Femur (tissue), 1 donor: ENCODE data around the gene ALPK3.

Experiments
- DNase-seq: peaks from one replicate; pipeline ENCODE4 v3.0.0-alpha.2; 2017

The ALPK3 gene

DNA sequence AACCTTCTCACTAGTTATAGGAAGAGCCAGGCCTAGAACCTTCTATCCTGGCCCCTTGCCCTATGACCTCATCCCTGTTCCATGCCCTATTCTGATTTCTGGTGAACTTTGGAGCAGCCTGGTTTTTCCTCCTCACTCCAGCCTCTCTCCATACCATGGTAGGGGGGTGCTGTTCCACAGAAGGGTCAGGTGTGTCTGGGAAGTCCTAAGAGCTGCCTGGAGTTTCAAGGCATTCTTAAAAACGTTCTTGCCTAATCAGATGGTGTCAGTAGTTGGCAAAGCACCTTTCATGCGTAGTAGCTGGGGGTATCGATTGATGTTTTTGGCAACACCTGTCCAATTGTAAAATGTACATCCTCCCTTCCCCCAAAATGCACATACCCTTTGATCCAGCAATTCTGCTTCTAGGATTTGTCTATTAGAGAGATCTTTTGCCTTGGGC, 16.8 kb upstream of the ALPK3 start:
- DNase-seq = no peak

DNA sequence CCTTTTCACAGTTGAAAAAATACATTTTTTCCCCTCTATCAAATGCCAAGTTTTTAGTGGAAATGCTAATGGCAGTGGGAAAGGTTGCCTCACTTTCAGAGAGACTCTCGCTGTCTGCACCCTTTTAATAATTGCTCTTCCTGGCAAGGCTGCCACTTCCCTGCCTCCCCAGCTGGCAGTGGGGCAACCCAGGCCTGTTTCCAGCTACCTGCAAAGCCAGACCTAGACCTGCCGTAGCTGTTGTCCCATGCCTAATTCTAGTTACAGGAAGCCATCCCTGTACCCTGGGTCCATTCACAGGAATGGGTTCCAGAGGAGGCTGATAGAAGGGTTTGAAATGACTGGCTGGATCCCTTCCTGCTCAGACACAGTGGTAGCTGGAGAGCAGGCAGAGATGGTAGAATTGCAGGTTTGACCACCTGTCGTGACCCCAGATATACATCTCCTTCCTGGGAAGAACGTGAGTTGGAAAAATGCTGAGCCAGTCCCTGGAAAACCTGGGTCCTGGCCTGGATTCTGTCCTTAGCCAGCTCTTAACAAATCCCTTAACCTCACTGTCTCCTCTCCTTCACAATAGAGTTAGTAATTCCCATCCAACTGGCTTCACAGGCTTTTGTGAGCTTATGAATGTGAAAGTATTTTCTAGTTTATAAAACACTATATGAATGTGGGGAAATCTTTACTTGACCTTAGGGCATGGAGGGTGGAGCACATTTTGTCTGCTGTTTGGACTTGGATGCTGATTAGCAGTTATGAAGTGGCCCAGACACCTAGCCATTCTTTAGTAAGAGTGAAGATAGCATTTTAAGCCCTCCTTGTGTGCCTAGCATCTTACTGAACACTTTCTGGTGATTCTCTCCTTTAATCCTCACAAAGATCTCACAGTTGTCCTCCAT, 12.9 kb upstream of the ALPK3 start:
- no peak for DNase-seq

DNA sequence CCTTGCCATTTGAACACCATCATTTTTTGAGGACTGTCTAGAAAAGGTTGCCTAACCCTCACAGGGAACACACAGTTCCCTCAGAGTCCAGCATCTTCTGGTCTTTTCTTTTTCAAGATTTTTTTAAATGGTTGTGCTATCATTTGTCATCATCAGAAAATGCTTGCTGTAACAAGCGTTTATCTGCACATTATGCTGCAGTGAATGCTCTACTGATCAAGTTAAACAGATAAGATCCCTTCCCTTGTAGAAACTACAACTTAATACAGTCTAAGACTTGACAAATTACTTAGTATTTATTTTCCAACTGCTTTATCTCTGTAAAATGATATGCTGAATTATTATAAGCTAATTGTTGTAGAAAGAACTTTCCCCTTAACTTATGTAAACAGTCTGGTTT, 11.9 kb upstream of the ALPK3 start:
- no peak for DNase-seq

DNA sequence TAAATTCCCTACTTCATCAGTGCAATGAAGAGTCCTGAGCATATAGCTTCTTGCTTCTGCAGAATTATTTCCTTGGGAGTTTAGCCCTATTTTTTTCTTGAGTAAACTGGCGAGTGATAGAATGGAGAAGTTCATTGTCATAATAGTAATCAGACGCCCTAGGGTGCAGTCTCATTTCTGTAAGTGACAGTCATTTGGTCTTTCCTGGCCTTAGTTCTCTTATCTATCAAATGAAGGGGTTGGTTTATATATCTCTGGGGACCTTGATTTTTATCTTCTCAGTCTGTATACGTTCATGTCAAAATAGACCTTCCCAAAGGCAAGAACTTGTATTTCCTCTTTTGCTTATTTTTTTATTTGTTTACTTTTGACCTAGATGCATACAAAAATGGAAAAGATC, 9.9 kb upstream of the ALPK3 start:
- DNase-seq = no peak

DNA sequence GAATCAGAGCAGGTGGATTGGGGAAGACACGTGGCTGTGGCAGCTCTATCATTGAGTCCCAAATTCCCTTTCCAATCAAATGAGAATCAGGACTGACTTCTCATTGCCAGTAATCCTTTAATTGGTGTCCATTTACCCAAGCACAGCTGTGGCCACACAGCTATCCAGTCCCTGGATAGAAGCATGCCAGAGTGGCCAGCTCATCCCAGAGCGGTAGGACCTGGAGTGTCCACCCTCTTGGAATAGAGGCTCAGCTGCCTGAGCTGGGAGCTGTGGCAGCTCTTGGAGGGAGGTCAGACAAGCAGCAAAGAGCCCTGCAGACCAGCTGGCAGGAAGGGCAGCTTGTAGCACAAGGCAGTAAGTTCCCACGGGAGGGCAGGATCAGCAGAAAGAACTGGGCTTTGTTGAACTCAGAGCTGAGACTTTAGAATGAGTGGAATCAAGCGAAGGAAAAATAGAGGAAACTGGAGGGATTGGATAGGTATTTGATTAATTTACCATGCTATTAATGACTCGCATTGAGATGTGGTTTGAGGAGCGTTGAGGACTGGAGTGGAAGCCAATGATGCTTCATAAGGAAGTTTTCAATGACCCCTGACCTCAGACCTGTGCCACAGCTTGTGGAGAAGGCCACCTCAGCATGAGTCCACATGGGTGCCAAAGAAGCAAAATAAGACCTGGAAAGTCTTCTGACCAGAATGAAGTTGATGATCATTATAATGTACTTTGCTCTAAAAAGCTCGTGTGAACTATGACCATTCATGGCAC, 6.9 kb upstream of the ALPK3 start:
- DNase-seq = no peak

DNA sequence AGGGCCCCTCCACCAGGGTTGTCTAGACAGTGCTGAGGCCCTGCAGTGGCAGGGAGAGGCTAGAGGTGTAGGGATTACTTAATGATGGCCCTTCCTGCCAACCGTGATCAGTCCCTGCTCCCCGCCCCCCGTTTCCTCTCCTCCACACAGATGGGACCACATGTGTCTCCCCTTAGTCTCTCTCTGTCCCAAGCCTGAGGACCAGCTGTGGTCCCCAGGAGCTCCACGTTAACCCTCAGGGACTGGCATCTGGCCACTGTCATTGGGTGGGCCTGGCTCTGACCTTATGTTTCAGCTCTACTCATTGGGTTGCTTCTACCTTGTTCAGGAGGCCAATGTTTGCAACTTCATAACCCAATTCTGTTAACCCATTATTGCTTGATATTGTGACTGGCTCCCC, 6.0 kb upstream of the ALPK3 start:
- DNase-seq = no peak

DNA sequence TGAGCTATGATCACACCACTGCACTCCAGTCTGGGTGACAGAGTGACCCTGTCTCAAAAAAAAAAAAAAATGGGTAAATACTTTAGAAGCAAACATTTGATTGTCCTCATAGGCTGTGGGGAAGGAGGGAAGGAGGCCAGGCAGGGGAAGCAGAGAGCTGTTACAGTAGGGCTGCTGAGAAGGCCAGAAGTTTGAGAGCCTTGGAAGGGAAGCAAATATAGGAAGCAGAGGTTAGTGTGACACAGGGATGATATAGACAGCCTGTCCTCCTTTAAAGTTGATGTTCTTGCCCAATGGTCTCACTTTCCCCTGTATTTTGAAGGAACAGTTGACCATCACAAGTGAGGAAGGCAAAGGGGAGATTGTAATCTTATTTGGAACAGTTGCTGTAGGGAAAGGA, 5.3 kb upstream of the ALPK3 start:
- no peak for DNase-seq

DNA sequence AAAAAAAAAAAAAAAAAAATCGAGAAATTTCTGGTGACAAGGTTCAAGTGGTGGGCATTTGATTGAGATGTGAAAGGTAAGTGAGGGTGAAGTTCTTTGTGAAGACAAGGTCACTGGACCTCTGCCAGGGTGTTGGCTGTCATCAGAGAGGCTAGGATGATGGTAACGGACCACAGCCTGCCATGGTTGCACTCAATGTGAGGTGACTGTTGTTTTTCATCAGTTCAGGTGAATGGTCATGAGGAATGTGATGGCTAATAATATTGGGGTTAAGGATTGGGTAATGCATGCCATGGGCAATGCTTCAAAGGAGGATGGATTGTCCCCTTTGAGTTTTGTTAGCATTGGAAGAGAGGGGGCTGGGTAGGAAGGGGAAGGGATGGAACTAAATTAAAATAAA, 4.3 kb upstream of the ALPK3 start:
- DNase-seq = no peak

DNA sequence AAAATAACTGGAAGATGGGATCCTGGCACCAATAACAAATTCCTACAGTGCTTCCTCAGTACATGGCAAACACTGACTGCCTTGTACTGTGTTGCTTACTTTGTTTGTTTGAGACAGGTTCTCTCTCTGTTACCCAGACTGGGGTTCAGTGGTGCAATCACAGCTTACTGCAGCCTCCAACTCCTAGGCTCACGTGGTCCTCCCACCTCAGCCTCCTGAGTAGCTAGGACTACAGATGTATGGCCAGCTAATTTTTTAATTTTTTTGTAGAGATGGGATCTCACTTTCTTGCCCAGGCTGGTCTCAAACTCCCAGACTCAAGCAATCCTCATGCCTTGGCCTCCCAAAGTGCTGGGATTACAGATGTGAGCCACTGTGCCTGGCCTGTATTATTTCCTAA, 3.7 kb upstream of the ALPK3 start:
- no peak for DNase-seq

DNA sequence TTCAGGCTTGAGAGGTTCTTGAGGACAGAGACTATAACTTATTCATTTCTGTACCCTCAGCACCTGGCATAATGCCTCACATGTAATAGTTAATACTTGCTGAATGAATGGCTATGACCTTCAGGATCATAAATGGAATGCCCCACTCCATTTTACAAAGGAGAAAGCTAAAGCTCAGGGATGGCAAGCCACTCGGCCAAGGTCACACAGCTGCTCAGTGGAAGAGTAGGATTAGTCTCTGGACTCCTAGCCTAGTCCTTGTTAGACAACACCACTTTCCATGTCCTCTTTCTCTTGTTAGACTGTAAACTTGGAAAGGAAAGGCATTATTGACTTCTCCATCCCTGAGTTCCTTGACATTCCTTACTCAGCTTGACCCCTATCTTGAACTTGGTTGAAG, 3.2 kb upstream of the ALPK3 start:
- no peak for DNase-seq

DNA sequence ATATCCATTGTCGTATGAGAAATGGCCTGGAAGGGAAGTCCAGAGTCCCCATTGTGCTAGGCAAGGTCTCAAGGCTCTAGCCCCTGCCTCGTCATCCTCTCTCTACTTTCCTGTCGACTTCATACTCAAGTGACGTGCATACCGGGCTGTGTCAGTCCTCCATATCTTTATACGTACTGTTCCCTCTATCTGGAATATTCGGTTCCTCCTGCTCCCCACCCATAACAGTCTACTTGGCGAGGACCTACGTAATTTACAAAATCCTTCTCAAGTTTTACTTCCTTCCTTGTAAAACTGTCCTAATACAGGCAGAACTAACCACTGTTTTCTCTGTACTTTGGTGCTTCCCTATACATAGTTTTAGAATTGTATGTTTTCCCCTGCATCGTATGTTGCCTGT, 2.2 kb upstream of the ALPK3 start:
- no peak for DNase-seq

DNA sequence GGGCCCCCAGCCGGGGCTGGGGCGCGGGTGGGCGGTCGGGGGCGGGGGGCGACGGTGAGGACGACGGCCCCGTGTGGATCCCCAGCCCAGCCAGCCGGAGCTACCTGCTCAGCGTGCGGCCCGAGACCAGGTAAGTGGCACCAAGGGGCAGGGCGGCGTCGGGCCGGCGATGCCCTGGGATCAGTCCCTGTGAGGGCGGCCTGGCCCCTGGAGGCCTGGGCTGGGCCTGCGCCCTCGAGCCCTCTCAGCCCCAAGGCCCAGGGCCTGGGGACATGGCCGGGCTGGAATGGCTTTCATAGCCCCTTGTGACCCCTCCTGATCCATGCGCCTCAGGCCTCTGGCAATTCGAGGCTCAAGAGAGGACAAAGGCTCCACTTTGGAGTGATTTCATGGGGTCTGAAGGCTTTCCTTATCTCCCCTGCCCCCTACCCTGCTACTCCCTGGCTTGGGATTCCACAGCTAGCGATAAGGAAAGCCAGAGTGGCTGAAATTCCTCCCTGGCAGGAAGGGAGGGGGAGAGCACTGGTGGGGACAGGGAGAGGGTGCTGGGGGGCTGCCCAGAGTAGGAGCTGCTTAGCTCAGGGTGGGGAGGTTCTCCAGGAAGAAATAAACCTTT, 418 bp downstream of the ALPK3 start:
- DNase-seq = no peak

DNA sequence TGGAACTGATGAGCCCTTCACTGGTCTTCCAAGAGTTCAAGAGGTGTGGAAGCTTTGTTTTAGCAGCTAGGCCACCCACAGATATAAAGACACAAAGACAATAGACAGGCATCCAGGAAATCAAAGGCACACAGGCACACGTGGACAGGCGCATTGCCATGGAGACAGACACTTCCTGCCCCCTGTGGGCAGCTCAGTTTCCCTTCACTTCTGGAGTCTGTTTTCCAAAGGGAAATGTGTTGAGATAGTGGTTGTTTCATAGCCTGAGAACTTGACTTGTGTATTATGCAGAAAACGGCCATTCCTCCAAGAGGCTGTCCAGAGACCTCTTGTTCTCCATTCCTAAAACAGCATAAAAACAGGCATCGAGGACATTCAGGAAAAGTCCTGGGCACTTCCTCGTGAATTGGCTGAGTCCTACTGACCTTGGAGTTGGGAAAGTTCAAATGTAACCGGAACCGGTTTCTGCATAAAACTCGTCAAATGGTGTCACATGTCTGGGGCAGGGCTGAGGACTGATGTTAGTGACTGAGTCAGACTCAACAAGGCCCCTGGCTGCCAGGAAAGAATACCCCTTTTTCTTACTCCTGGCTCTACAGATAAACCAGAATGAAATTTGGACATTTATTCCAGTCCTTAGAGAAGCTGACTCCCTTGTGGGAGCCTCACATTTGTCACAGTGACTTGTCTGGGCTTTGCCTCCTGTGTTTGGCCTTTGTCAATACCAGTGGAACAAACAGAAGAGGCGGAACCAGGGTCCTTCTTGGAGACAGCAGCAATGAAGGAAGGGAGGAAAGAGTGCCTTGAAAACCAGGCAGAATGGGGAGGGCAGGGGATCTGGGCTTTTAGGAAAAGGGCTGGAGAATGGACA, 1.3 kb downstream of the ALPK3 start:
- no peak for DNase-seq

DNA sequence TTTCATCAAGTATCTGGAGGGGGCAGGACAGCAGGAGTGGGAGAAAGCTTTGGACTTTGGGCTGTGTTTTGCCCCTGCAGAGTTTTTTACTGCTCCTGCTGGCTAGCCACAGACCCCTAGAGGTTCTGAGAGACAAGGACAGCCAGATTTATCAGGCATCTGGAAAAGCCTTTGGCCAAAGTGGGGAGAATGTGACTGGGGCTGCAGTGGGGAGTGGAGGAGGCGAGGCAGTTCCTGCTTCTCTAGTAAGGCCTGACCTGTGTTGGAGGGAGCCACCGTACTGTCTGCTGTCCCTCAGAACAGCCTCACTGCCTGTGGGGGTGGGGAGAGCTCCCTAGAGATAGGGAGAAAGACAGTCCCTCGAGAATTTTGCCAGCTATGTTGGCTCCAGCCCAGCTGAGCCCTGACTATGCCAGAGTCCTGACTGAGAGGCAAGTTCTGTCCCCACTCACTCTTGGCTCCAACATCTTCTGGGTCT, 2.2 kb downstream of the ALPK3 start:
- no peak for DNase-seq

DNA sequence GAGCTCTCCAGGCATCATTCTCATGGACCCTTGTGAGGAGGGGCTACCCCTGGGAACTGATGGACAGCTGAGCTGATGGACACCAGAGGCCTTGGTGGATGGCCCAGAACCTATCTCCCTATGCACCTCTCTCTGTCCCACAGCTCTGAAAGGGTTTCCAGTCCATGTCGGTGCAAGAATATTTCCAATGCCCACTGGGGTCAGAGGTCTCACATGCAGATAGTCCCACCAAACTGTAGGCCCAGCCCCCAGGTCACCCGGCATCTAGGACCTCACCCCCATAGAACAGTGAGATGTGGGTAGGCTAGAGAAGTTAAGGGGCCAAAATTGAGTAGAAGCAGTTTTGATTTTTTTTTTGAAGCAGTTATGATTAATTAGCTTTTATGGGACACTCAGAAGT, 2.6 kb downstream of the ALPK3 start:
- DNase-seq = no peak

DNA sequence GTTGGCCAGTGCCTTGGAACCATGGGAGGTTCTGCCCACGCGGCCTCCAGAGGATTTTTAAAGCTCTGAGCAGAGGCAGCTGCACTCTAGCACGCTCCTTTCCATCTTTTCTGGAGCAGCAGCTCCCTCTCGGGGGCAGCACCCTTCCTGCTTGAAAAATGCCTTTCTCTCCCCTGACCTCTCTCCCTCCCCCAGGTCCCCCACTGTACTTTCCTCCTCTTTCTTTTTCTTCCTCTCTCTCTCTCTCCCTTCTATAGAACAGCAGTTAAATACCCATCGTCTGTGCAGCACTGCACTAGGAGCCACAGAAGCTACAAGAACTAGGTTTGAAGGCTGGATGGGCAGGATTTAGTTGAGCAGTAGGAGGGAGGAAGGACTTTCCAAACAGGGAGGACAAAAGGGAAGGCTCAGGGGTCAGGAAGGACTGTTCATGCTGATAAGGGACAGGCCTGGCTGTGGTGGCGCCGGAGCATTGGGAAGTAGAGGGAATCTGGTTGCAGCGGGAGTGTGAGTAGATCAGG, 4.4 kb downstream of the ALPK3 start:
- no peak for DNase-seq

DNA sequence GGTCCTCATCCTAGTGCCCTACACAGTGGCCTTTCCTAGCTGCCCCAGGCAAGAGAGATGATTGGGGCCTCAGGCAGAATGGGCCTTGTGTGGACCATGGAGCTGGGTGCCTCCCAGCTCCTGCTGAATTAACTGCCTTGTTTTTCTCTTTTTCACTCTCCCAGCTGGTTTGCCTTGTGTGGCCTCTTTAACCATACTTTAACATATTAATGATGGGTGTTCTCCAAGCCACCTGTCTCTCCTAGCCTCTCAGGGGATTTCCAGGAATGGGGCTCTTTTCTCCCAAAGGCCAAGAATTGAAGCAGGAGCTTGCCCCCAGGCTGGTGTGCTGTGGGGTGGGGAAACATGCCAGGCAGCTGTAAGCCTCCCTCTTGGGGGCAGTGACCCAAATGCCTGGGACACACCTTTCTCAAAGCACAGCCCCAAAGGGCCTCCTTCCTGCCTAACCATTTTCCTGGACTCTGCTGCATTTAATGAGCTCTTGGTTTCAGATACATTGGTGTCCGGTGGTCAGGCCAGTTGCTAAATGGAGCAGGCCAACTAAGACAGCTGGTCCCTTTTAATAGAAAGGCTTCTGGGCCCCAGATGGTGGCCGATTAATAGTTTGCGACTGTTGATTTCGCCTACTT, 5.6 kb downstream of the ALPK3 start:
- peak; percentile 64 for DNase-seq

DNA sequence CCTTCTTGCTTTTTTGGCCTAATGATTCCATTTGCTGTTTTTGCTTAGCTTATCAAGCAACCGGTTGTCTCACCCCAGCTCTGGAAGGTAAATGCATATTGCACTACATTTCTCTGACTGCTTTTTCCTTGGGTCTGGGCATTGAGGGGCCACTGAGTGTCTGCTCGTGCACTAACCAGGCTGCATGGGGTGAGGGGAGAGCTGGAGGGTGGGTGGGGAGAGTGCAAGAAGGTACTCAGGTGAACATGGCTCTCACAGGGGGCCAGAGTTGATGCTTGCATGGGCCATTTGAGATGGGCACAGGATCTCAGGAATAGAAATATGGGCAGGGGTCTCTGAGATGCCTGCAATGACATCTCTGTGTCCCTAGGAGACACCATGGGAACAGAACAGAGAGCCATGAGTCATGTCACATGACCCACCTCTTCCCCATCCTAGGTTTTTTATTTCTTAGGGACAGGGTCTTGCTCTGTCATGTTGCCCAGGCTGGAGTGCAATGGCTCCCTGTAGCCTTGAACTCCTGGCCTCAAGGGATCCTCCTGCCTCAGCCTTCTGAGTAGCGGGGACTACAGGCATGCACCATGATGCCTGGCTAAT, 6.2 kb downstream of the ALPK3 start:
- DNase-seq = no peak

DNA sequence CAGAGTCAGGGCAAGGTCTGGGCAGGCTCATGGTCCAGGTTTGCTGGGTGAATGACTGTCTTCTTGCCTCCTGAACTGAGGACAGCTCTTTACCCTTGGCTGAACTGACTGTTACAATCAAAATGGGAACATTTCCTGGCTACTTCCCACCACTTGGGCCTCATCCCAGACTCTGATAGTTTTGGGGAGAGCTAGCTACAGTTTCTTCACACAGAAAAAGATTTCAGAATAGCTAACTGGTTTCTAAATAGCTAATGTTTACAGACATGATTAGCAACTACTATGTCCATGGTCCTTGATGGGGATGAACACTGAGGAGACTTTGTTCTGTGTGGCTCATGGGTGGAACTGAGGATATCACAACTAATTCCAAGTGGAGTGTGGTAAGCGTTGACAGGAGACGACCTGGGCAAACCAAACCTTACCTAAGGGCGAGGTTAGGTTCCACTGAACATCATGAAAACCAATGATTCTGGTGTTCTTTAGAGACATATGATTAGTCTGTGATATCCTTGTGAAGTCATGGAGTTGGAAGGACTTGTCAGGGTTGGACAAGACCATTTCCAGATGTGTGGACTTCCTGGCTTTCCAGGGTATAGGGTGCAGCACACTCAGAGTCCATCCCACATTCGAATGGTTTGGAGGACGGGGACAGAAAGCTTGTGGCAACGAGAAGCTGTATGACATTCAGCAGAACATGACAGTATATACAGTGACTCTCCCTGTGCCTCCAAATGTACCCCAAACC, 7.3 kb downstream of the ALPK3 start:
- peak; percentile 92 for DNase-seq

DNA sequence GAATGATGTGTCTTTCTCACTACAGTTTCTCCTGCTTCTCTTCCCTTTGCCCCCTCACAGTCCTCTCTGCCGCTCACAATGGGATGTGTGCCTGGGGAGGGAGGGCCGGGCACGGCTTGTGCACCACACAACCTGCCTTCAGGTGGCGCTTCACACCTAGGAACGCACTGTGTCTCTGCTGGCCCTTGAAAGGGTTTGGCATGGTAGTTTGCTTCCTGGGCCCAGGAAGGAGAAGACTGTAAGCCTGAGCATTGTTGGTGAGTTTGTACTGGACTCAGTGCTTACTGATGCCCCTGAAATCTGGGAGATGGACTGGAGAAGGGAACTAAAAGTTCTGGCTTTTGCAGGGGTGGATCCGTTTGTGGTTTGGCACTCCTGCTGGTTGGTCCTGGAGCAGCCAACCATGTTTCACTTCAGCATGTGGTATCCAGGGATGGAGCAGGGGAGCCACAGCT, 9.2 kb downstream of the ALPK3 start:
- DNase-seq = no peak

DNA sequence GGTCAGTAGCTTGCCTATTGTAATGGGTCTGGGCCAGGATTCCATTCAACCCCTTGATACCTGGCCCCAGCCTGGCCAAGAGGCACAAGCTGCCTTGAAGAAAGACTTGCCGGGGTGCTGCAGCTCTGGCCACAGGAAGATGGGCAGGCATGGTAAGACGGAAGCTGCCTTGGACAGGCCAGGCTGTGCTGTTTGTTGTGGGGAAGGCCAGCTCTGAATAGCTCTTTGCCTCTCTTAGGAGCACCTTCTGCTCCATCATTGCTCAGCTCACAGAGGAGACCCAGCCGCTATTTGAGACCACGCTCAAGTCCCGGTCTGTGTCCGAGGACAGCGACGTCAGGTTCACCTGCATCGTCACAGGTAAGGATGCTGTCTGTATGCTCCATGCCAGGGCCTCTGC, 10.1 kb downstream of the ALPK3 start:
- no peak for DNase-seq
